ENCODE data around the gene NCOA5.

The NCOA5 gene

GRCh38 chr20:46030284-46031013 is 59.3 kb downstream of the NCOA5 start:
- no peak for TF ChIP-seq CTCF (IDR thresholded peaks at IDR 0.05; ENCODE audit: low read depth, low read length)
- H3K4me3 ChIP-seq (ENCODE audit: low read depth, low read length) = peak overlapping the region; percentile 45
- DNase-seq = peak; percentile 38
- H3K27ac ChIP-seq = no peak overlapping the region
- no peaks in the 10 kb centered on the region for H3K9me3 ChIP-seq (ENCODE audit: severe bottlenecking)
- peaks cover 32% of the 10 kb centered on the region for H3K27me3 ChIP-seq (ENCODE audit: insufficient read depth, low read depth, severe bottlenecking)
- no peaks in the 10 kb centered on the region for H3K36me3 ChIP-seq

- H3K27ac ChIP-seq = no peak within 1 kb of the TSS
- peak within 1 kb of the TSS; percentile 45 for H3K4me3 ChIP-seq (ENCODE audit: low read depth, low read length)
- H3K36me3 ChIP-seq = no peaks in the 10 kb centered on the region
- H3K27me3 ChIP-seq (ENCODE audit: insufficient read depth, low read depth, severe bottlenecking) = peaks cover 32% of the 10 kb centered on the region
- H3K9me3 ChIP-seq (ENCODE audit: severe bottlenecking) = no peaks in the 10 kb centered on the region
- no peak for TF ChIP-seq CTCF (IDR thresholded peaks at IDR 0.05; ENCODE audit: low read depth, low read length)
- peak; percentile 42 for DNase-seq
Measured at GRCh38 chr20:46028772-46029371, 60.9 kb downstream of the NCOA5 start, which contains the start of gene SLC12A5. TSS of gene SLC12A5 (plus strand) at chr20:46029215. CDS start at chr20:46029345, 130 bp downstream.

- peak; percentile 88 for DNase-seq
- Histone ChIP-seq H3K27ac (no peak overlapping the region), H3K27me3 (ENCODE audit: insufficient read depth, low read depth, severe bottlenecking) (peaks cover 32% of the 10 kb centered on the region)
Measured at GRCh38 chr20:46028110-46028509, 61.7 kb downstream of the NCOA5 start.

GRCh38 chr20:46027245-46027853 is 62.4 kb downstream of the NCOA5 start:
- Histone ChIP-seq H3K36me3 (no peaks in the 10 kb centered on the region), H3K27ac (no peak overlapping the region), H3K4me3 (ENCODE audit: low read depth, low read length) (no peak overlapping the region), H3K9me3 (ENCODE audit: severe bottlenecking) (no peaks in the 10 kb centered on the region), H3K27me3 (ENCODE audit: insufficient read depth, low read depth, severe bottlenecking) (peaks cover 26% of the 10 kb centered on the region)
- DNase-seq = no peak
- TF ChIP-seq CTCF (IDR thresholded peaks at IDR 0.05; ENCODE audit: low read depth, low read length) = no peak

More at GRCh38 chr20:46028110-46028509, 61.7 kb downstream of the NCOA5 start:
- TF ChIP-seq CTCF (IDR thresholded peaks at IDR 0.05; ENCODE audit: low read depth, low read length) = peak; percentile 49
- peak overlapping the region; percentile 45; the same call in 1 of the 2 replicates for H3K4me3 ChIP-seq (ENCODE audit: low read depth, low read length)
- no peaks in the 10 kb centered on the region for H3K9me3 ChIP-seq (ENCODE audit: severe bottlenecking)
- no peaks in the 10 kb centered on the region for H3K36me3 ChIP-seq

- Histone ChIP-seq H3K9me3 (ENCODE audit: severe bottlenecking) (no peaks in the 10 kb centered on the region), H3K36me3 (no peaks in the 10 kb centered on the region), H3K27me3 (ENCODE audit: insufficient read depth, low read depth, severe bottlenecking) (peaks cover 13% of the 10 kb centered on the region), H3K27ac (no peak overlapping the region), H3K4me3 (ENCODE audit: low read depth, low read length) (no peak overlapping the region)
- DNase-seq = no peak
- no peak for TF ChIP-seq CTCF (IDR thresholded peaks at IDR 0.05; ENCODE audit: low read depth, low read length)
Measured at GRCh38 chr20:46025376-46025783, 64.4 kb downstream of the NCOA5 start.

Data from WERI-Rb-1 (cell line).